GM21737 (cell line): Measurements from ENCODE around the gene CNGA2.

Source experiments
- ATAC-seq: cut with Tn5 transposase; IDR thresholded peaks from one replicate; pipeline ENCODE4 v1.9.1; 2021; ENCODE audit warnings: mild to moderate bottlenecking, moderate library complexity; ENCODE audit not compliant: unreplicated experiment

CNGA2 gene

GRCh38 chrX:151793886-151794285, 59.3 kb downstream of the CNGA2 start:
- ATAC-seq, result no peak
